ENCODE data around the gene ATP9A.

DNA sequence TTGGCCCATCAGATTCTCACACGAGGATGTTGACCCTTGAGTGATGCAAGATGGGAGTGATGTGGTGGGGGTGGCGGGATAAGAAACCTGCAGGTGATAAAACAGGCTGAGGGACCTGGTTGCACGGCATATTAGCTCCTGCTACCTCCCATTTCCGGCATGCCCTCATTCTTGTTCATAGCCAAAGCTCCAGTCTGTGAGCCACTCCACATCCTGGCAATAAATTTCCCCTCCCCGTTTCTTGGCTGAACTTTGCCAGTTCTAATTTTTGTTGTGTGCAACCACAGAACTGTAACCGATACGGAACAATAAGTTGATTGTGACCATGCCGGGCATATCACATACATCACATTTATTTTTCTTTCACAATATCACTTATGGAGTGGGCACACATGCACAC lies 184.1 kb downstream of the ATP9A start:
- TF ChIP-seq CTCF (IDR thresholded peaks at IDR 0.05) (no peak), POLR2A (IDR thresholded peaks at IDR 0.05) (no peak)

All from right lobe of liver (tissue), 4 donors.